ENCODE measurements around the gene EEIG1. TPM values are rescaled to one million over a fixed set of nuclear protein-coding genes. Genes with fewer than 3 reads are reported as not detected.
A peak's percentile ranks its signal among the peaks of the same experiment; 100 is the strongest.

The EEIG1 gene
- total RNA-seq, 1 experiment from 2014 or later, result 52.3 TPM

DNA sequence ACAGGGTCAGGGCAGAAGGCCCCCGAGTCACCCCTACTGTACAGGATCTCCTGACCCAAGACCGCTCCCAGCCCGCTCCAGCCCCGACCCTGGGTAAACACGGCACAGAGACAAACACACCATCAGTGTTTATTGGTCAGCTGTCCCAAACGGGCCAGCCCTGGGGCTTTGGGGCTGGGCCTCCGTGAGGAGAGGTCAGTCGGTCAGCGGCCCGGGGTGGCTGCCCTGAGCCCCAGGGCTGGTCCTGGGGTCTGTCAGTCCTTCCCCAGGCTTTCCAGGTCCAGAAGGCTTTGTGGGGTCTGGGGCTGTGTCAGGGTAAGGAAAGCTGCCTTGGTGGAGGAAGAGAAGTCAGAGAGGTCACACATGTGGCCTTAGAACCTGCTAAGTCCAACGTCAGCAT, 45.8 kb downstream of the EEIG1 start:
- peaks cover 10% of the 10 kb centered on the region for H3K79me1 ChIP-seq (ENCODE audit: insufficient read depth, low read depth, low read length, poor library complexity, severe bottlenecking)
- no peak overlapping the region for H2BK12ac ChIP-seq (ENCODE audit: insufficient read length, low read depth, low read length)
- H3T11ph ChIP-seq (ENCODE audit: low read length), result no peak overlapping the region
- H2AFZ ChIP-seq (ENCODE audit: low read length), result no peak overlapping the region
- no peaks in the 10 kb centered on the region for H3K79me2 ChIP-seq (ENCODE audit: insufficient read depth, low read length)
- H2BK5ac ChIP-seq (ENCODE audit: insufficient read length, low read length), result no peak overlapping the region
- H4K91ac ChIP-seq (ENCODE audit: insufficient read length, low read depth, low read length), result no peak overlapping the region
- no peak overlapping the region for H3K4me2 ChIP-seq (ENCODE audit: insufficient read depth, insufficient read length, low read length)
- H3K27me3 ChIP-seq (ENCODE audit: insufficient read depth, low read length), result no peaks in the 10 kb centered on the region
- Mint-ChIP-seq H3K4me1 (peaks cover 36 to 38% of the 10 kb centered on the region in 2 experiments), H3K4me3 (peak overlapping the region; percentile 15 to 21; a peak in 2 of 5 replicates), H3K27ac (no peak overlapping the region), H3K27me3 (ENCODE audit: low read depth) (peaks cover 10% of the 10 kb centered on the region), H3K36me3 (ENCODE audit: insufficient read depth in 1 of 3, low read depth in 3 of 3) (peaks cover 2 to 16% (median 10%) of the 10 kb centered on the region in 3 experiments; a peak in 6 of 7 replicates), H3K9me3 (no peaks in the 10 kb centered on the region; a peak in 1 of 5 replicates)
- H2AK5ac ChIP-seq (ENCODE audit: insufficient read length, low read length), result no peak overlapping the region
- H3K9ac ChIP-seq (ENCODE audit: extremely low read depth, insufficient read length, low read length), result no peak overlapping the region
- H3K18ac ChIP-seq (ENCODE audit: insufficient read length, low read depth, low read length), result no peak overlapping the region
- no peak overlapping the region for H3K4ac ChIP-seq (ENCODE audit: low read depth, low read length)
- no peak for DNase-seq
- H3K4me1 ChIP-seq (ENCODE audit: insufficient read depth, low read length), result no peaks in the 10 kb centered on the region
- no peak for TF ChIP-seq CTCF (conservative IDR thresholded peaks at IDR 0.05)
- no peak overlapping the region for H3K56ac ChIP-seq (ENCODE audit: insufficient read length, low read depth, low read length)
- H3K23me2 ChIP-seq (ENCODE audit: insufficient read length, low read depth, low read length, poor library complexity, severe bottlenecking), result peaks cover 9% of the 10 kb centered on the region
- H3K14ac ChIP-seq (ENCODE audit: insufficient read depth, low read length), result no peak overlapping the region
- no peak overlapping the region for H2BK20ac ChIP-seq (ENCODE audit: low read depth, low read length, poor library complexity, severe bottlenecking)
- no peak overlapping the region for H4K5ac ChIP-seq (ENCODE audit: insufficient read length, low read depth, low read length)
- H3K9me3 ChIP-seq (ENCODE audit: control insufficient read depth, low read depth, low read length), result no peaks in the 10 kb centered on the region
- no peak overlapping the region for H3K27ac ChIP-seq (ENCODE audit: insufficient read length, low read depth, low read length)
- H4K20me1 ChIP-seq (ENCODE audit: control insufficient read depth, insufficient read depth, insufficient read length), result no peaks in the 10 kb centered on the region
- WGBS (ENCODE audit: extremely low coverage, insufficient read length, low lambda C conversion rate), result no CpG with 5 or more reads among the region's 11 CpGs
- no peak overlapping the region for H2BK120ac ChIP-seq (ENCODE audit: low read depth, low read length, poor library complexity, severe bottlenecking)
- H3K23ac ChIP-seq (ENCODE audit: insufficient read length, low read depth, low read length), result no peak overlapping the region
- no peak overlapping the region for H4K8ac ChIP-seq (replicated peaks; ENCODE audit: insufficient read length, low read depth, low read length)
- H2BK15ac ChIP-seq (ENCODE audit: low read depth, low read length), result no peak overlapping the region

All from H9 (cell line).